ENCODE measurements around the gene TPSG1.

GRCh38 chr16:1188432-1189189 lies 36.5 kb downstream of the TPSG1 start:
- TF ChIP-seq POLR2A (IDR thresholded peaks at IDR 0.05; ENCODE audit: low read depth, low read length): no peak
- TF ChIP-seq POLR2AphosphoS5 (IDR thresholded peaks at IDR 0.05; ENCODE audit: low read depth, low read length): no peak
- no peak for TF ChIP-seq TAF1 (IDR thresholded peaks at IDR 0.05; ENCODE audit: borderline replicate concordance, low read depth, low read length)

Data from GM12892 (cell line).